Upper lobe of left lung (tissue), 4 donors: ENCODE results near the gene CARMIL1.

Source experiments
- EP300 ChIP-seq, 4 donors: sonication (generic); formaldehyde crosslinking; IDR thresholded peaks; one replicate each; pipeline ENCODE4 v1.5.1; 2017; ENCODE audit warnings: antibody characterized with exemption in 4 of 4, control low read depth in 2 of 4
- POLR2A ChIP-seq, 4 donors: fragments of 450-650 bp; IDR thresholded peaks; one replicate each; pipeline ENCODE4 v1.5.1; 2016 to 2017; ENCODE audit warnings: antibody characterized with exemption in 4 of 4, mild to moderate bottlenecking in 2 of 4
- POLR2AphosphoS5 ChIP-seq, 2 donors: sonication (generic); formaldehyde crosslinking; IDR thresholded peaks; one replicate each; pipeline ENCODE4 v1.5.1; 2017; ENCODE audit warnings: antibody characterized with exemption in 2 of 2
- TF ChIP-seq, protein P1 (sequence below), 6 experiments: fragments of 450-650 bp in 4 of 6; fragments of 200-600 bp in 2 of 6; sonication (generic) in 2 of 6; IDR thresholded peaks; one replicate each; pipeline ENCODE4 v1.5.1; 2016 to 2019; ENCODE audit warnings: antibody characterized with exemption in 6 of 6

DNA sequence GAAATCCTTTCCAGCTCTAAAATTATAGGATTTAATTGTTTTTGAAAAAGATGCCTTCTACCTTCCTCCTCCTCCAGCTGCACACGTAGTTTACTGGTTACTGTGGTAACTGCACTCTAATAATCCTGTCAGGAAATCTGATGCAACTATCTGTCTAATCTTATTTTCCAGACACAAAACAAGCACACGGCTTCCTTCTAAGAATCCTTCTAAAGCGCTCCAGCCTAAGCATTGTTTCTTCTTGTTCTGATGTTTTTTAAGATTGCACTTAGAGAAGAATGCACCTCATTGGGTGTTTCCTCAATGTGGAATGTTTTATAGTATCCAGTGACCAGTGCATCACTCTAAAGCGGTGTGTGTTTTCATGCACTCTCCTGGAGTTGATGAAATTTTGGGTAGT lies 63.6 kb downstream of the CARMIL1 start:
- TF ChIP-seq, protein P1, sequence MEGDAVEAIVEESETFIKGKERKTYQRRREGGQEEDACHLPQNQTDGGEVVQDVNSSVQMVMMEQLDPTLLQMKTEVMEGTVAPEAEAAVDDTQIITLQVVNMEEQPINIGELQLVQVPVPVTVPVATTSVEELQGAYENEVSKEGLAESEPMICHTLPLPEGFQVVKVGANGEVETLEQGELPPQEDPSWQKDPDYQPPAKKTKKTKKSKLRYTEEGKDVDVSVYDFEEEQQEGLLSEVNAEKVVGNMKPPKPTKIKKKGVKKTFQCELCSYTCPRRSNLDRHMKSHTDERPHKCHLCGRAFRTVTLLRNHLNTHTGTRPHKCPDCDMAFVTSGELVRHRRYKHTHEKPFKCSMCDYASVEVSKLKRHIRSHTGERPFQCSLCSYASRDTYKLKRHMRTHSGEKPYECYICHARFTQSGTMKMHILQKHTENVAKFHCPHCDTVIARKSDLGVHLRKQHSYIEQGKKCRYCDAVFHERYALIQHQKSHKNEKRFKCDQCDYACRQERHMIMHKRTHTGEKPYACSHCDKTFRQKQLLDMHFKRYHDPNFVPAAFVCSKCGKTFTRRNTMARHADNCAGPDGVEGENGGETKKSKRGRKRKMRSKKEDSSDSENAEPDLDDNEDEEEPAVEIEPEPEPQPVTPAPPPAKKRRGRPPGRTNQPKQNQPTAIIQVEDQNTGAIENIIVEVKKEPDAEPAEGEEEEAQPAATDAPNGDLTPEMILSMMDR (IDR thresholded peaks at IDR 0.05): no peak
- TF ChIP-seq EP300 (IDR thresholded peaks at IDR 0.05): no peak
- TF ChIP-seq POLR2AphosphoS5 (IDR thresholded peaks at IDR 0.05): no peak
- no peak for TF ChIP-seq POLR2A (IDR thresholded peaks at IDR 0.05)
